Neural crest cell (in vitro differentiated cells): ENCODE data around the gene ELN. TPM values are rescaled to one million over a fixed set of nuclear protein-coding genes. Genes with fewer than 3 reads are reported as not detected.

Source experiments
- DNase-seq: peaks from one replicate; pipeline ENCODE4 v3.0.0; 2021; ENCODE audit warnings: low read depth, mixed read lengths, low spot score
- H3K27ac Mint-ChIP-seq: one replicate; pipeline ENCODE4 v1.8.0; 2021; ENCODE audit warnings: mild to moderate bottlenecking, mixed read lengths; ENCODE audit not compliant: unreplicated experiment
- H3K27me3 Mint-ChIP-seq: 2 replicates; pipeline ENCODE4 v1.8.0; 2021; ENCODE audit warnings: low read depth, mild to moderate bottlenecking, mixed read lengths
- H3K36me3 Mint-ChIP-seq: 2 replicates; pipeline ENCODE4 v1.8.0; 2021; ENCODE audit warnings: low read depth, mild to moderate bottlenecking, mixed read lengths
- H3K4me1 Mint-ChIP-seq: 2 replicates; pipeline ENCODE4 v1.8.0; 2021; ENCODE audit warnings: mixed read lengths
- H3K4me3 Mint-ChIP-seq: one replicate; pipeline ENCODE4 v1.8.0; 2021; ENCODE audit warnings: mild to moderate bottlenecking, mixed read lengths
- H3K9me3 Mint-ChIP-seq: 2 replicates; pipeline ENCODE4 v1.8.0; 2021; ENCODE audit warnings: mixed read lengths
- total RNA-seq: library from RNA; stranded (reverse); gene quantifications from 2 replicates; pipeline ENCODE4 v1.2.1, GENCODE V29; 2021
- TF ChIP-seq, protein P1 (sequence below): fragments of 200-600 bp; sonication (generic); conservative IDR thresholded peaks from 2 replicates; pipeline ENCODE4 v1.5.0; 2021; ENCODE audit warnings: antibody characterized with exemption, mild to moderate bottlenecking

The ELN gene
- total RNA-seq, 1 donor from 2014 or later = 1.0 TPM

DNA sequence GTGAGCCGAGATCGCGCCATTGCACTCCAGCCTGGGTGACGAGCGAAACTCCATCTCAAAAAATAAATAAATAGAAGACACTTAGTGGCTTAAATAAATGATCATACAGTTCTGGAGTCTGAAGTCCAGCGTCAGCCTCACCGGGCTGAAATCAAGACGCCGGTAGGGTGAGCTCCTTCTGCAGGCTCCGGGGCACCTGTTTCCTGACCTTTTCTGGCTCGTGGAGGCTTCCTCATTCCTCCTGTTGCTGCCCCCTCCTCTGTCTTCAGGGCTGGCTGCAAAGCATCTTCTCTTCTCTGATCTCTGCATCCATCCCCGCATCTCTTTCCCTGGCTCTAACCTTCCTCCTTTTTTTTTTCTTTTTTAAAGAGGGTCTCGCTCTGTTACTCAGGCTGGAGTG is 88.4 kb downstream of the ELN start:
- TF ChIP-seq, protein P1, sequence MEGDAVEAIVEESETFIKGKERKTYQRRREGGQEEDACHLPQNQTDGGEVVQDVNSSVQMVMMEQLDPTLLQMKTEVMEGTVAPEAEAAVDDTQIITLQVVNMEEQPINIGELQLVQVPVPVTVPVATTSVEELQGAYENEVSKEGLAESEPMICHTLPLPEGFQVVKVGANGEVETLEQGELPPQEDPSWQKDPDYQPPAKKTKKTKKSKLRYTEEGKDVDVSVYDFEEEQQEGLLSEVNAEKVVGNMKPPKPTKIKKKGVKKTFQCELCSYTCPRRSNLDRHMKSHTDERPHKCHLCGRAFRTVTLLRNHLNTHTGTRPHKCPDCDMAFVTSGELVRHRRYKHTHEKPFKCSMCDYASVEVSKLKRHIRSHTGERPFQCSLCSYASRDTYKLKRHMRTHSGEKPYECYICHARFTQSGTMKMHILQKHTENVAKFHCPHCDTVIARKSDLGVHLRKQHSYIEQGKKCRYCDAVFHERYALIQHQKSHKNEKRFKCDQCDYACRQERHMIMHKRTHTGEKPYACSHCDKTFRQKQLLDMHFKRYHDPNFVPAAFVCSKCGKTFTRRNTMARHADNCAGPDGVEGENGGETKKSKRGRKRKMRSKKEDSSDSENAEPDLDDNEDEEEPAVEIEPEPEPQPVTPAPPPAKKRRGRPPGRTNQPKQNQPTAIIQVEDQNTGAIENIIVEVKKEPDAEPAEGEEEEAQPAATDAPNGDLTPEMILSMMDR = no peak

More for the DNA sequence above, 88.4 kb downstream of the ELN start:
- Mint-ChIP-seq H3K4me3 (no peak overlapping the region), H3K9me3 (no peaks in the 10 kb centered on the region), H3K27me3 (no peaks in the 10 kb centered on the region), H3K27ac (no peak overlapping the region), H3K4me1 (no peaks in the 10 kb centered on the region), H3K36me3 (peaks cover 10% of the 10 kb centered on the region)
- no peak for DNase-seq

Other genes starting within 250 kb of the ELN start
- 0.34 and 0.47 TPM in 2 replicates for gene CLDN4, start 197.2 kb upstream of the ELN start, total RNA-seq
- 1.7 and 2.3 TPM in 2 replicates for gene METTL27, start 185.7 kb upstream of the ELN start, total RNA-seq
- not detected in 2 replicates for gene TMEM270, start 167.0 kb upstream of the ELN start, total RNA-seq
- gene LIMK1, start 55.6 kb downstream of the ELN start, total RNA-seq = 80.4 and 82.1 TPM in 2 replicates
- gene EIF4H, start 146.2 kb downstream of the ELN start, total RNA-seq = 295 and 298 TPM in 2 replicates
- gene LAT2, start 181.8 kb downstream of the ELN start, total RNA-seq = 0.82 and 1.1 TPM in 2 replicates
- gene RFC2, start 226.2 kb downstream of the ELN start, total RNA-seq = 77.0 and 80.4 TPM in 2 replicates